Glomerular visceral epithelial cell (primary cell): Measurements from ENCODE around the gene NAT10.
"Not testable (repeated sequence)": the region's sequence is repeated elsewhere in the genome, so short reads cannot be mapped to it uniquely, and the experiment has no call there.

Experiments
- DNase-seq: peaks from one replicate; pipeline ENCODE4 v3.0.0-alpha.2; 2016; ENCODE audit errors: extremely low spot score

NAT10 gene

DNA sequence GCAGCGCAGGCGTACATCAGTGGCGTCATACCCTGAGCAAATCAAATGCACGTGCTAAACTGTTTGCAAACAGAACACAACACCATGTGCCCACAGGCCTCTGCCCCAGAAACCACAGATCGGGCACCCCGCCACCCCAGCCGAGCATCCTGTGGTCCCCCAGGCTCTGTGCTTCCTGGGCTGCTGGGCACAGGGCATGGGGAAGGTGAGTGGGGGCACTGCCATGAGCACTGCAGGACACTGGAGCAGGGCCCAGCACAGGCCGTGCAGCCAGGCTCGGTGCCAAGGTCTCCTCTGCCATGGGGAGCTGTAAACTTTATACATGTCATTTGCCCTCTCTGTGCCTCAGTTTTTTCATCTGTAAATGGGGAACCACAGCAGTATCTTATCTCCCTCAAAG, 62.5 kb downstream of the NAT10 start:
- no peak for DNase-seq

DNA sequence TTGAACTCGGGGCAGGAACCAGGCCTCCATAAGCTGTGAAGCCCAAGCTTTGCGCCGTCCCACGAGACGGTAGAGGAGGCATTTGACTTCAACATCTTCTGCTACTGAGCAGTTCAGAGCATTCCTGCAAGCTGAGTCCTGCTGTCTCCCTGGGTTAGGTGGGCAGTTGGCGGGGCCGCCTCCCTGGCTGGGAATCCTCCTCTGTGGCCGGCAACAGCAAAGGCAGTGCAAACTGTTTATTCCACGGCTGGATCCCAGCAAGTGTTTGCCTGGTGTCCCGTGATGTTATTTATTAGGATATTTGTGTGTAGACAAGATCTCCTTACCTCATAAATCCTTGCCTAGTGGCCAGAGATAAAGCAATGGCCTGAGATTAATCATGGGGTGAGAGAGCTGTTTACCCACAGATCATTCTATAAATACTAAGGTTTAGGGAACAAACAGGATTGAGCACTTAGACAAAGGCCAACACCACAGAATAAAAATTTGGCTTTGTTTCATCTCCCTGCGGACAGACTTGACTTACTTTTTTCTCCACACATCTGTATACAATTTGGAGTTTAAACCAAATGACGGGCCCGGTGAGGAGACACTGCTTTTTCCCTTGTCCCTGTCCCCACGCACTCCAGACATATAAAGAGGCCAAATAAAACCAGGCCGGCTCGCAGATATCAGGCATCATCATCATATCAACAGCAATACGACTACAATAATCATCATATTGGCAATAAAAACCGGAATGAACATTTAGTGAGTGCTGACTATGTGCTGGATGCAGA, 63.4 kb downstream of the NAT10 start:
- no peak for DNase-seq

GRCh38 chr11:34169686-34170085, 64.3 kb downstream of the NAT10 start:
- no peak for DNase-seq

- no peak for DNase-seq
These were observed 67.6 kb downstream of the NAT10 start for GRCh38 chr11:34173050-34173449.

GRCh38 chr11:34174412-34175041, 69.1 kb downstream of the NAT10 start:
- DNase-seq = peak; percentile 71

DNA sequence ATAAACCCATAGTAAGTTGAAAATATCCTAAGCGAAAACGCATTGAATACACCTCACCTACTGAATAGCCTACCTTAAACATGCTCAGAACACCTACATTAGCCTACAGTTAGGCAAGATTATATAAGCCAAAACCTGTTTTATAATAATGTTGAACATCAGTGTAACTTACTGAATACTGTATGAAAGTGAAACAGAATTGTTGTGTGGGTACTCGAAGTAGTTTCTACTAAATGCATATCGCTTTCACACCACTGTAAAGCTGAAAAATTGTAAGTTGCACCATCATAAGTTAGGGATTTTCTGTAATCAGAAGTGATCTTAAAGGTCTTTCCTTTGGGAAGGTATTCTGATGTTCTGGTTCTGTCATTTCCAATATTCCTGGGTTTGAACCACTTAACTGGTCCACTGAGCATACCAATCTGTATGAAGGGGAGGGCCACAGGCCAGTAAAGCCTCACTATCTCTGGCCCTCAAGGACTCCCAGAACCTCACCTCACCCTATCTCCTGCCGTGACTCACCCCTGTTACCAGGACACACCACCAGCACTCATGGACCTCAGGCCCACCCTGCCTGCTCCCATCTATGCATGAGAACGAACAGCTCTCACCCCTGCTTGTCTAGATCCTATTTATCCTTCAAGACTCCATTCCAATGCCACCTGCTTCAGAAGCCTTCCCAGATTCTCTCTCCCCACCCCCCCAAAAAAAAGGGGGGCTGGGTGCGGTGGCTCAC, 70.0 kb downstream of the NAT10 start:
- DNase-seq = no peak

DNA sequence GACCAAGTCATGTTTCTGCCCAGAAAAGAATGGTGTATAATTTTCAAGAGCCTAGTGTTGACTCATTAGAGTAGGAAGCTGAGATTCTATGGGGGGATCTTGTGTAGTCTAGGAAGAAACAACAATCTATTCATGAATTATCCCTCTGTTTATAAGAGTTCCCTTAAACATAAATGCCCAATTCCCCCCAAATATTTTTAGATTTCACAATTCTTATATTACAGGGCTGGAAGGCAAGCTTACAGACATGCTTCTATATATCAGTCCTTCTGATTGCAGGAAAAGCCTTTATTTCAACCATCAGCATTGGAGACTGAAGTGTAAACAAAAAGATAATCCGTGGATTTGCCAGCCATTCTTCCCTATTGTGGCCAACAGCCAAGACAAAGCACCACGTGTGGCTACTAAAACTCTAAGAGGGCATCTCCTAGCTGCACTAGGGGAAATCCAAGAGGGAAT, 71.4 kb downstream of the NAT10 start:
- no peak for DNase-seq

- DNase-seq = no peak
These were observed 72.9 kb downstream of the NAT10 start for GRCh38 chr11:34178209-34178821.

DNA sequence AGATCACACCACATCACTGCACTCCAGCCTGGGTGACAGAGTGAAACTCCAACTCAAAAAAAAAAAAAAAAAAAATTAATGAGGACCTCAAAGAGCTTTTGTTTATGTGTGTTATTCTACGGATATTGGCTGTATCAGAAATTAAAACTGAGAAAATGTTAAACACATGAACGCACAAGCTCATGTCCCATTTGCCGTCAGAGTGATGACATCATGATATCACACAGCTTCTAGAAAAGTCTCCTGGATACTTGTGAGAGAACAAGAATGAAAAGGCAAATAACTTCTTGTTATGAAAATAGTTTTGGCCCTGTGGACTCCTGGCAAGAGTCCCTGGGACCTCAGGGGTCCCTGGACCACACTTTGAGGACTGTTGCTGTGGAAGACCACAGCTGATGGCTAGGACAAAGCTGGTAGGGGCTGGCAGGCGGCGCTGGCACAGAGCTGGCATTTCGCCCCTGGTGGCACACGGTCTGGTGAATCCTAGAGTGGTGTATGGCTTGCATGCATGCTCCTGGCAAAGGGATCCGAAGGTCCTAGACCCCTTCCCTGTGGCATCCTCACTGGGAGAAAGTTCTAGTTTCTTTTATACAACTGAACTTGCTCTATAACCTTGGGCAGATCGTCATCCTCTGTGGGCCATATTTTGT, 73.7 kb downstream of the NAT10 start:
- DNase-seq = no peak

DNA sequence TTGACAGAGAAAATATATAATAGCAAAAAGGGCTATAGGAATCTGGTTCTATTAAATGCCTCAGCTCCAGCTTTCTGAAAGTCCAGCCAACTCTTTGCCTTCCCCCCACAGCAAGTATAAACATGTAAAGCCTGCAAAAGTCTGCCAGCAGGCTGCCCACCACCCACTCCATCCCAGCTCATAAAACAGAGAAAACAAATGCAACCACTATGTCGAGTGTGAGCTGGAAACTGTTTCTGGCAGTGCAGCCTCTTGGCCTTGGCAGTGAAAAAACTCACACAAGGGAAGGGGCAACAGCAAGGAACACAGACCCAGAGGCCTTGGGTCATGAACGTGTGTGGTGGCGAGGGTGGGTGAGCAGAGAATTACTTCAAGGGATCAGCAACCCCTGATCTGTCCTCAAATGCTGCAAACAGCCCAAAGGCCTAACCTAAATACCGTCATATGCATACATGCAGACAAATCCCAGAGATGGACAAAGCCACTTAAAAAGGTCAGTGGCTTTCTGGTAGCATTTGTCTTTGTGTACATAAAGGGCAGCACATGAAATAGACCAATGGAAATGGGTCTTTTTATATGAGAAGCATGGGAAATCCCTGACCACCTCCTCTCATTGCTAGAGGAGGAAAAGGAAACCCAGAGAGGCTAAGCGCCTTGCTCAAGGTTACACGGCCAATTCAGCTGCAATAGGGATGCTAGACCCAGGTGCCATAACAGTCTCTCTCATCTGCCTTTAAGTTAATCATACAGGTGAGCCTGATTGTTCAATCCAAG, 74.8 kb downstream of the NAT10 start:
- no peak for DNase-seq

- not testable (repeated sequence) for DNase-seq
These were observed 75.4 kb downstream of the NAT10 start for GRCh38 chr11:34180814-34181165.

- no peak for DNase-seq
These were observed 75.8 kb downstream of the NAT10 start for GRCh38 chr11:34181251-34181650.

DNA sequence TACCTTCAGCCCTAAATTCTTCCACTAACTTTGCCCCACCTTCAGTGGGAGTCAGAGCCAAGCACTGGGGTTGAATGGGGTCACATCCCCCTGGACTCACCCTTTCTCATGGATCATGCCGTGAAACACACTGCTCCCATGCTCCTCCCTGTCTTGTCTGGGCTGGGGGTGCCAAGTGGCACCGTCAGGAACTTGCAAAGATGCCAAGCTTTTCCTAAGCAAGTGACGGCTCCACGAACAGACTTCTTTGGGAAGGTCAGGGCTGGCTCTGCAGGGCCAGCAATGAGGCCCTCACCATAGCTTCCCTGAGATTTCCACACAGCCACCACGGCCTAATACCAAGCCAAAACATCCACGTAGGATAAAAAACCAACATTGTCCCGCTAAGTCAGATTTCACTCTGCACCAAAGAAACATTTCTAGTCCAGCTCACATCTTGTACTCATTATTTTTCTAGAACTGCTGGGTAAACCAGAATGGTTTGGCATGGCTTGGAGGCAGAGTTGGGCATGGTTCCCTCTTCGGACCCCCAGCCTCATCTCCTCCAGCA, 76.5 kb downstream of the NAT10 start:
- no peak for DNase-seq

DNA sequence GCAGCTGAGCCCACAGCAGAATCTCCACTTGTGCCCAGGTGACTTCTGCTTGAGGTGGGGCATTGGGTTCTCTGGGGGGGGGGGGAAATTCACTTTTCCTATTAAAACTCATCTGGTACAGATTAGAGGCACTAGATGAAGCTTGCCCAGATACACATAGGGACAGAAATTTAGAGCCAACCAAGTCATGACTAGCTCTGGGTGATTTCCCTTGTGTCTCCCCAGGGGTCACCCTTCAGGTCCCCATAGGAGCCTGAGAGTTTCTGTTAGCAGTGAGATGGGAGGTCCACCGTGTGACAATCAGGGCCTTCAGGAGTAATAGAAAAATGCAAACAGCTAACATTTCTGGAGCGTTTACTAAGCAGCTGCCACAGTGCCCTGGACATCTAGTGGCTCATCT, 77.0 kb downstream of the NAT10 start:
- no peak for DNase-seq

- DNase-seq = no peak
These were observed 77.7 kb downstream of the NAT10 start for GRCh38 chr11:34182921-34183685.

- DNase-seq = no peak
These were observed 78.5 kb downstream of the NAT10 start for GRCh38 chr11:34183848-34184391.

DNA sequence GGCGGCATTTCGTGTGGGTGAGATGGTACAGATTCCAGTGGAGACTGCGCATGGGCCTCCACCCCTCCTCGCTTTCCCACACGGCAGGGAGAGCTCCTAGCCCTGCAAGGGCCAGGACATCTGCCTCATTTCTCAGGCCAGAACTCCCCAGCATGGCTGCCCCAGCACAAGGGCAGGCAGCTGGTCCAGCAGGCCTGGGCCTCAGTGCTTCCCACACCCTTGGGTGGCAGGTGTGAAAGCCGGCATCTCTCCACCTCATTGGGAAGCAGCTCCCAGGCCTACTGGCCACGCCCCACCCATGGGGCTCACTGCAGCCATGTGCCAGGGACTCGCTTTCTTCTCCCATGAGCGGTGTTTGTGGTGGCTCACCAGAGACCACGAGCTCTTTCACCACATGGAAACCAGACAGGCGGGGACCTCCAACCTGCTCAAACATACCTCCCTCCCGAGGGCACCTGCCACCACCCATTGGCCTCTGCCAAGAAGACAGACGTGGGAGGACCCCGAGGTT, 79.1 kb downstream of the NAT10 start:
- DNase-seq = no peak

DNA sequence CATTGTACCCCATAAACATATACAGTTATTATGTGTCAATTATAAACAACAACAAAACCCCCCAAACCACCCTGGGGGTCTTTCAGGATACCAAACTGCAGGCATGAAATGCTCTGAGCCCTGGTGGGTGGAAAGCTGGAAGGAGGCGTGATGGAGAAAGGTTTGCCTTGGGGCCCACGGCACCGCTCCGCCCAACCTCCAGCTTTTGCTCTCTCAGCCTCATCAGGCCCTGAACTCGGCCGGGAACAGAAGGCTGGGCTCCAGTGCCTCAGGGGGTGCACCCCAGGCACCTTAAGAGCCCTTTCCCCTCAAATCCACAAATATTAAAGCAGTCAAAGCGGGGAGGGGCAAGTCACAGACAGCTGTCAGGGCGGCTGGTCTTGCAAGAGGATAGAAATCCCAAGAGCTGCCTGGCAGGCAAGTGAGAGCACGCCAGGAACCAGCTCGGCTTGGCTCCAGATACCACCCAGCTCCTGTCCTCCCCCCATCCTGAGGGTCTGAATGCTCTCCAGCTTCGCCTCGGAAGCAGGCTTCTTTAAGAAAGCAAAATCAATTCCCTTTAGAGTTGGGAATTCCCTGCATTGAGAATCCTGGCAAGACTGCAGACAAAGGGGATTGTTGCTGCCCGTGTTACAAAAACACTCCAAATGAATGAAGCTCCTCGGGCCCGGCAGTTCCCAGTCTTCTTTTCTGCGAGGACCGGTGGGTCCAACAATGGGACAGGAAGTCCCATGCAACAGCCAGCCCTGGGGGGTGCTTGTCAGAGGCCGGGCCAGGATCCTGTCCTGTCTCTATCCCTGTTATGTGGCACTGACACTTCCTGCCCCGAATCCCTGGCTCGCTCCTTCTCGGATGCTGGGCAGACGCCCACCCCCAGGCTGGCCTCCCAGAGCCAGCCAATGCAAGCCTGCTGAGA, 80.8 kb downstream of the NAT10 start:
- no peak for DNase-seq
